Measurements from ENCODE around the gene TMPRSS11A. TPM values are rescaled to one million over a fixed set of nuclear protein-coding genes. Genes with fewer than 3 reads are reported as not detected.

Gene TMPRSS11A
- total and polyA plus RNA-seq, 4 donors, result not detected

- no peak overlapping the region for H3K27ac ChIP-seq (ENCODE audit: low read depth in 1 of 2, low read length in 1 of 2)
- no peaks in the 10 kb centered on the region for H3K4me1 ChIP-seq (ENCODE audit: control insufficient read depth in 5 of 5, insufficient read depth in 5 of 5, low read length in 5 of 5)
- 14 to 19% methylated on average over 1 of the region's 1 CpG for WGBS, 2 donors
- ATAC-seq (ENCODE audit: insufficient read depth, low FRiP score), result no peak
- no peak overlapping the region for H3K9ac ChIP-seq (ENCODE audit: insufficient read depth in 1 of 2, low read length in 2 of 2)
- no peaks in the 10 kb centered on the region for H3K27me3 ChIP-seq (ENCODE audit: control insufficient read depth in 3 of 3, insufficient read depth in 3 of 3, low read length in 2 of 3)
- no peak for DNase-seq
- H3K4me3 ChIP-seq, result no peak overlapping the region
- no peaks in the 10 kb centered on the region for H3K36me3 ChIP-seq (ENCODE audit: control insufficient read depth in 4 of 4, insufficient read depth in 4 of 4, low read length in 4 of 4)
- no peak for TF ChIP-seq CTCF (IDR thresholded peaks at IDR 0.05; ENCODE audit: control extremely low read depth, extremely low read depth)
- H3K9me3 ChIP-seq (ENCODE audit: control insufficient read depth in 4 of 4, insufficient read depth in 3 of 4, low read length in 3 of 4), result peaks cover 0 to 5% (median 0%) of the 10 kb centered on the region in 4 donors
Measured at GRCh38 chr4:67910585-67910905, 52.7 kb downstream of the TMPRSS11A start.

GRCh38 chr4:67909905-67910584, 53.2 kb downstream of the TMPRSS11A start:
- Histone ChIP-seq H3K27ac (ENCODE audit: low read depth in 1 of 2, low read length in 1 of 2) (no peak overlapping the region), H3K4me3 (no peak overlapping the region), H3K9me3 (ENCODE audit: control insufficient read depth in 4 of 4, insufficient read depth in 3 of 4, low read length in 3 of 4) (peaks cover 0 to 5% (median 0%) of the 10 kb centered on the region in 4 donors), H3K27me3 (ENCODE audit: control insufficient read depth in 3 of 3, insufficient read depth in 3 of 3, low read length in 2 of 3) (no peaks in the 10 kb centered on the region), H3K9ac (ENCODE audit: insufficient read depth in 1 of 2, low read length in 2 of 2) (no peak overlapping the region), H3K4me1 (ENCODE audit: control insufficient read depth in 5 of 5, insufficient read depth in 5 of 5, low read length in 5 of 5) (no peaks in the 10 kb centered on the region), H3K36me3 (ENCODE audit: control insufficient read depth in 4 of 4, insufficient read depth in 4 of 4, low read length in 4 of 4) (no peaks in the 10 kb centered on the region)
- 49 to 63% methylated on average over 6 of the region's 6 CpGs for WGBS, 2 donors
- no peak for ATAC-seq (ENCODE audit: insufficient read depth, low FRiP score)
- peak; percentile 23 for TF ChIP-seq CTCF (IDR thresholded peaks at IDR 0.05; ENCODE audit: control extremely low read depth, extremely low read depth)
- no peak for DNase-seq

GRCh38 chr4:67907650-67908049, 55.6 kb downstream of the TMPRSS11A start:
- ATAC-seq (ENCODE audit: insufficient read depth, low FRiP score), result no peak
- no peak overlapping the region for H3K27ac ChIP-seq (ENCODE audit: low read depth in 1 of 2, low read length in 1 of 2)
- no peaks in the 10 kb centered on the region for H3K36me3 ChIP-seq (ENCODE audit: control insufficient read depth in 4 of 4, insufficient read depth in 4 of 4, low read length in 4 of 4)
- peaks cover 0 to 5% (median 0%) of the 10 kb centered on the region in 4 donors for H3K9me3 ChIP-seq (ENCODE audit: control insufficient read depth in 4 of 4, insufficient read depth in 3 of 4, low read length in 3 of 4)
- DNase-seq, result no peak
- no peaks in the 10 kb centered on the region for H3K4me1 ChIP-seq (ENCODE audit: control insufficient read depth in 5 of 5, insufficient read depth in 5 of 5, low read length in 5 of 5)
- H3K27me3 ChIP-seq (ENCODE audit: control insufficient read depth in 3 of 3, insufficient read depth in 3 of 3, low read length in 2 of 3), result no peaks in the 10 kb centered on the region
- TF ChIP-seq CTCF (IDR thresholded peaks at IDR 0.05; ENCODE audit: control extremely low read depth, extremely low read depth), result no peak
- H3K4me3 ChIP-seq, result no peak overlapping the region
- H3K9ac ChIP-seq (ENCODE audit: insufficient read depth in 1 of 2, low read length in 2 of 2), result no peak overlapping the region
- WGBS, 2 donors, result 93 to 97% methylated on average over 4 of the region's 4 CpGs

GRCh38 chr4:67899096-67899495, 64.2 kb downstream of the TMPRSS11A start:
- TF ChIP-seq CTCF (IDR thresholded peaks at IDR 0.05; ENCODE audit: control extremely low read depth, extremely low read depth), result no peak
- Histone ChIP-seq H3K9me3 (ENCODE audit: control insufficient read depth in 4 of 4, insufficient read depth in 3 of 4, low read length in 3 of 4) (peaks cover 0 to 3% (median 0%) of the 10 kb centered on the region in 4 donors), H3K4me3 (no peak overlapping the region), H3K9ac (ENCODE audit: insufficient read depth in 1 of 2, low read length in 2 of 2) (no peak overlapping the region), H3K27me3 (ENCODE audit: control insufficient read depth in 3 of 3, insufficient read depth in 3 of 3, low read length in 2 of 3) (no peaks in the 10 kb centered on the region), H3K27ac (ENCODE audit: low read depth in 1 of 2, low read length in 1 of 2) (no peak overlapping the region), H3K36me3 (ENCODE audit: control insufficient read depth in 4 of 4, insufficient read depth in 4 of 4, low read length in 4 of 4) (no peaks in the 10 kb centered on the region), H3K4me1 (ENCODE audit: control insufficient read depth in 5 of 5, insufficient read depth in 5 of 5, low read length in 5 of 5) (no peaks in the 10 kb centered on the region)
- ATAC-seq (ENCODE audit: insufficient read depth, low FRiP score) (no peak), DNase-seq (no peak)
